Trophoblast cell (in vitro differentiated cells and primary cell): ENCODE data around the gene TPPP.
A peak's percentile ranks its signal among the peaks of the same experiment; 100 is the strongest.

ENCODE experiments used
- DNase-seq, 2 donors: peaks; one replicate each; pipeline ENCODE4 v3.0.0-alpha.2; 2016
- H2AFZ ChIP-seq: 2 replicates; pipeline ENCODE4 v1.6.1; 2013; ENCODE audit warnings: low read length, moderate library complexity, mild to moderate bottlenecking; ENCODE audit not compliant: insufficient read depth, poor library complexity
- H2AK5ac ChIP-seq: 2 replicates; pipeline ENCODE4 v1.6.1; 2013; ENCODE audit warnings: mild to moderate bottlenecking, low read length
- H2BK120ac ChIP-seq: 2 replicates; pipeline ENCODE4 v1.6.1; 2013; ENCODE audit warnings: low read length, mild to moderate bottlenecking, moderate library complexity; ENCODE audit not compliant: insufficient read depth, poor library complexity
- H2BK12ac ChIP-seq: 2 replicates; pipeline ENCODE4 v1.6.1; 2013; ENCODE audit warnings: mild to moderate bottlenecking, low read length, moderate library complexity
- H2BK5ac ChIP-seq: 2 replicates; pipeline ENCODE4 v1.6.1; 2013; ENCODE audit warnings: low read length, low read depth, moderate library complexity, mild to moderate bottlenecking; ENCODE audit not compliant: poor library complexity
- H3K14ac ChIP-seq: 2 replicates; pipeline ENCODE4 v1.6.1; 2013; ENCODE audit warnings: mild to moderate bottlenecking, low read length
- H3K18ac ChIP-seq: 2 replicates; pipeline ENCODE4 v1.6.1; 2013; ENCODE audit warnings: mild to moderate bottlenecking, low read length
- H3K23ac ChIP-seq: 2 replicates; pipeline ENCODE4 v1.6.1; 2013; ENCODE audit warnings: low read length
- H3K27ac ChIP-seq: 2 replicates; pipeline ENCODE4 v1.5.1; 2013; ENCODE audit warnings: low read depth, mild to moderate bottlenecking, inconsistent platforms, low read length, moderate library complexity
- H3K27me3 ChIP-seq: 2 replicates; pipeline ENCODE4 v1.6.1; 2013; ENCODE audit warnings: inconsistent platforms, mild to moderate bottlenecking, low read length, moderate library complexity; ENCODE audit not compliant: insufficient read depth
- H3K36me3 ChIP-seq, 2 experiments: 1 replicate in 1 of 2; 2 replicates in 1 of 2; pipeline ENCODE4 v1.6.1; 2013; ENCODE audit warnings: low read length in 2 of 2, mild to moderate bottlenecking in 2 of 2, moderate library complexity in 1 of 2; ENCODE audit not compliant: insufficient read depth in 2 of 2, control insufficient read depth in 1 of 2
- H3K4ac ChIP-seq: 2 replicates; pipeline ENCODE4 v1.6.1; 2013; ENCODE audit warnings: low read depth, mild to moderate bottlenecking, low read length, moderate library complexity
- H3K4me1 ChIP-seq, 2 experiments: 1 replicate in 1 of 2; 2 replicates in 1 of 2; pipeline ENCODE4 v1.6.1; 2013; ENCODE audit warnings: low read length in 2 of 2, mild to moderate bottlenecking in 2 of 2, moderate library complexity in 1 of 2; ENCODE audit not compliant: insufficient read depth in 2 of 2, control insufficient read depth in 1 of 2
- H3K4me2 ChIP-seq: 2 replicates; pipeline ENCODE4 v1.6.1; 2013; ENCODE audit warnings: inconsistent platforms, mild to moderate bottlenecking, low read length, moderate library complexity
- H3K4me3 ChIP-seq: 2 replicates; pipeline ENCODE4 v1.5.1; 2013; ENCODE audit warnings: mild to moderate bottlenecking, low read depth, low read length, inconsistent platforms
- H3K79me1 ChIP-seq: one replicate; pipeline ENCODE4 v1.6.1; 2013; ENCODE audit warnings: low read length
- H3K79me2 ChIP-seq: 2 replicates; pipeline ENCODE4 v1.6.1; 2013; ENCODE audit warnings: low read length, mild to moderate bottlenecking; ENCODE audit not compliant: control insufficient read depth, insufficient read depth, poor library complexity
- H3K9ac ChIP-seq: 2 replicates; pipeline ENCODE4 v1.6.1; 2013; ENCODE audit warnings: mild to moderate bottlenecking, low read length
- H3K9me3 ChIP-seq: 2 replicates; pipeline ENCODE4 v1.6.1; 2013; ENCODE audit warnings: low read depth, mild to moderate bottlenecking, control low read depth, inconsistent platforms, low read length; ENCODE audit not compliant: insufficient read depth
- H4K12ac ChIP-seq: 2 replicates; pipeline ENCODE4 v1.6.1; 2013; ENCODE audit warnings: low read depth, mild to moderate bottlenecking, low read length, moderate library complexity
- H4K8ac ChIP-seq: 2 replicates; pipeline ENCODE4 v1.6.1; 2013; ENCODE audit warnings: low read depth, mild to moderate bottlenecking, low read length, moderate library complexity
- H4K91ac ChIP-seq: one replicate; pipeline ENCODE4 v1.6.1; 2013; ENCODE audit warnings: low read depth, mild to moderate bottlenecking, low read length, moderate library complexity
- WGBS: extraction: QIAGEN DNeasy Blood & Tissue Kit; methylation state at CpG from one replicate; pipeline ENCODE4 v1.1.7; 2013; ENCODE audit warnings: missing lambda C conversion rate; ENCODE audit not compliant: insufficient read length, insufficient coverage; ENCODE audit errors: extremely low coverage; 5-methylcytosine and 5-hydroxymethylcytosine counted together

The TPPP gene

DNA sequence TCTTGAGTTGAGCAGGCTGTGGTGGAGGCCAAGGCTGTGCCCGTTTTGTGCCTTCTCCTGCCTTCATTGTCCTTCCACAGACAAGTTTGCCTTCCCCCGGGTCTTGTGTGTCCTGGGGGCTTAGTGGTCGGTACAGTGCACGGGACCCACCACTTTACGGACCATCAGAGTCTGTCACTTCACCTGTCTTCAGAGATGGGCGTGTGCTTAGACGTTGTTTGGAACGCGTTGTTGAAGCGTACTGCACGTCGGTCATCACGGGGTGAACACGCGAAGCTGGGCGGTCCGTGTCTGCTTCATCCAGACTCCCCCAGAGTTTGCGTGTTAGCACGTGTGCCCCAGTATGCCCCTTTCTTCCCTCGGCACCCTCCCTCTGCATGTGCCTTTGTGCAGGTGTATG is 56.2 kb downstream of the TPPP start:
- no CpG with 5 or more reads among the region's 20 CpGs for WGBS
- H2AFZ ChIP-seq = no peak overlapping the region
- H2BK12ac ChIP-seq = no peak overlapping the region
- no peak overlapping the region for H3K9ac ChIP-seq
- no peak overlapping the region for H2BK120ac ChIP-seq
- no peaks in the 10 kb centered on the region for H3K79me1 ChIP-seq
- no peak overlapping the region for H4K8ac ChIP-seq
- no peak overlapping the region for H3K23ac ChIP-seq
- no peak overlapping the region for H3K4me2 ChIP-seq
- H2AK5ac ChIP-seq = no peak overlapping the region
- no peak overlapping the region for H4K91ac ChIP-seq
- H4K12ac ChIP-seq = no peak overlapping the region
- H2BK5ac ChIP-seq = no peak overlapping the region
- H3K79me2 ChIP-seq = no peaks in the 10 kb centered on the region
- H3K27ac ChIP-seq = no peak overlapping the region
- no peak overlapping the region for H3K14ac ChIP-seq
- H3K9me3 ChIP-seq = no peaks in the 10 kb centered on the region
- no peak overlapping the region for H3K4me3 ChIP-seq
- H3K27me3 ChIP-seq = no peaks in the 10 kb centered on the region
- no peak for DNase-seq
- no peak overlapping the region for H3K4ac ChIP-seq
- H3K4me1 ChIP-seq = no peaks in the 10 kb centered on the region
- H3K36me3 ChIP-seq = peaks cover 70 to 76% of the 10 kb centered on the region in 2 experiments
- no peak overlapping the region for H3K18ac ChIP-seq

DNA sequence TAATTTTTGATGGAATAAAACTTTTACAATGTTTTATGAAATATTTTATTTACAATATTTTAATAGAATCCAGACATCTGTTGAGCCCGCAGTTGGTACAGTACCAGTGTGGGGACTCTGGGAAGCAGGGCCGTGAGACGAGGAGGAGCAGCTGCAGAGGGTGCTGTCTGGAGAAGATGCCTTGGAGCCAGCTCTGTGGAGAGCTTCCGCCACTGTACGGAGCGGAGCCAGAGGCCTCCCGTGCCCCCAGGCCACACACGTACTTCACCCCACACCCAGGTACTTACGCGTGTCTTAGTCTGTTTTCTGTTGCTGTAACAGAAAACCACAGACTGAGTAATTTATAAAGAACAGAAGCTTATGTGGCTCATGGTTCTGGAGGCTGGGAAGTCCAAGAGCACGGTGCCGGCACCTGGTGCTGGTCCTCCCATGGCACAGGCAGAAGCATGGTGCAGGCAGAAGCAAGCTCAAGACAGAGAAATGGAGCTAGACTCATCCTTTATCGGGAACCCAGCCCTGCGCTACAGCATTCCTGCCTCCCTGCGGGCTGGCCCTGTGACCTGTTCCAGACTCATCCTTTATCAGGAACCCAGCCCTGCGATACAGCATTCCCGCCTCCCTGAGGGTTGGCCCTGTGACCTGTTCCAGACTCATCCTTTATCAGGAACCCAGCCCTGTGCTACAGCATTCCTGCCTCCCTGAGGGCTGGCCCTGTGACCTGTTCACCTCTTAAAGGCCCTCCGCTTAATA is 57.7 kb downstream of the TPPP start:
- Histone ChIP-seq H2AK5ac (no peak overlapping the region), H3K4ac (no peak overlapping the region), H4K12ac (no peak overlapping the region), H3K9ac (no peak overlapping the region), H2BK5ac (no peak overlapping the region), H3K27me3 (no peaks in the 10 kb centered on the region), H2BK12ac (no peak overlapping the region), H3K79me2 (no peaks in the 10 kb centered on the region), H3K23ac (no peak overlapping the region), H3K79me1 (no peaks in the 10 kb centered on the region), H3K27ac (no peak overlapping the region), H3K36me3 (peaks cover 59 to 65% of the 10 kb centered on the region in 2 experiments), H3K4me2 (no peak overlapping the region), H3K14ac (no peak overlapping the region), H3K4me3 (no peak overlapping the region), H3K9me3 (no peaks in the 10 kb centered on the region), H2AFZ (no peak overlapping the region), H4K91ac (no peak overlapping the region), H3K18ac (no peak overlapping the region), H4K8ac (no peak overlapping the region), H3K4me1 (no peaks in the 10 kb centered on the region), H2BK120ac (no peak overlapping the region)
- peak; percentile 98 to 99 for DNase-seq
- WGBS = no CpG with 5 or more reads among the region's 18 CpGs

DNA sequence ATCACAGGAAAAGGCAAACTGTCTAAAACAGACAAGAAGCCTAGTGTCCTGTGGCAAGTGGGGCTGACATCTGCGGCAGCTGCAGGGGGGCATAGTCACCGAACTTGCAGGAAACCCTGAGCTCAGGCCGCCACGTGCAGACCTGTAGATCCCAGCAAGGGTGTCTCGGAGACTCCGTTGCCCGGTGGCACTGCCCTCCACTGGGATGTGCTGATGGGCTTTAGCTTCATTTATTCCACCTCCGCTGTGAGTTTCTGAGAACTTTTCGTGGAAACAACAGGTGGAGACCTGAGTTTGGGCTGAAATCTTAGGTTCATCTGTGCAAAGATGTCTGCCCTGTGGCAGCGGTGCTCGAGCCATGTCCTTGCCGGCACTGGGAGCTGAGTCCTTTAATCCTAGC is 59.0 kb downstream of the TPPP start:
- Histone ChIP-seq H3K23ac (no peak overlapping the region), H2AK5ac (no peak overlapping the region), H3K36me3 (peaks cover 46 to 52% of the 10 kb centered on the region in 2 experiments), H3K79me1 (no peaks in the 10 kb centered on the region), H3K4me2 (no peak overlapping the region), H4K12ac (no peak overlapping the region), H3K79me2 (no peaks in the 10 kb centered on the region), H2BK120ac (no peak overlapping the region), H2BK5ac (no peak overlapping the region), H3K4me3 (no peak overlapping the region), H3K4ac (no peak overlapping the region), H3K27ac (no peak overlapping the region), H3K27me3 (no peaks in the 10 kb centered on the region), H3K9me3 (no peaks in the 10 kb centered on the region), H3K14ac (no peak overlapping the region), H4K8ac (no peak overlapping the region), H2BK12ac (no peak overlapping the region), H3K18ac (no peak overlapping the region), H2AFZ (no peak overlapping the region), H3K9ac (no peak overlapping the region), H4K91ac (no peak overlapping the region), H3K4me1 (no peaks in the 10 kb centered on the region)
- WGBS = no CpG with 5 or more reads among the region's 12 CpGs
- DNase-seq = no peak

DNA sequence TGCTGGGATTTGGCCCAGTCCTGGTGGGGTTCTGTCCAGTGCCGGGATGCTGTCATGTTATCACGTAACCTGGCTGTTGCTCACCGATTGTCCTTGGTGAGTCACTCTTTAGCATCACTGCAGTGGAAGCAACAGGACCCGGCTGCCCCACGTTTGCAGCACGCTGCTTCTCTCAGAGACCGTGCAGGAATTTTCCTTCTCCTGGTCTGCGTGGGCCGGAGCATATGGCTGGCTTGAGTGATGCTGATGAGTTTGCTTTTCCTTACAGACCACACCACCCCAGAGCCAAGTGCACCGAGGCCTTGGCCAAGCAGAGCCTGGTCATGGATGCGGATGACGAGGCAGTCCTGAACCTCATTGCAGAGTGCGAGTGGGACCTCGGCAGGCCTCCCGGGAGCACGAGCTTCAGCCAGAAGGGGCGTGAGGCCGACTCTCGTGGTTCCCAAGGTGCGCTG is 59.6 kb downstream of the TPPP start:
- no peaks in the 10 kb centered on the region for H3K79me2 ChIP-seq
- no peak for DNase-seq
- H2AK5ac ChIP-seq = no peak overlapping the region
- no peak overlapping the region for H3K4me2 ChIP-seq
- H3K4ac ChIP-seq = no peak overlapping the region
- H3K4me3 ChIP-seq = no peak overlapping the region
- H3K23ac ChIP-seq = no peak overlapping the region
- H3K18ac ChIP-seq = no peak overlapping the region
- H4K8ac ChIP-seq = no peak overlapping the region
- no peak overlapping the region for H3K9ac ChIP-seq
- H2BK5ac ChIP-seq = no peak overlapping the region
- H2BK120ac ChIP-seq = no peak overlapping the region
- no peaks in the 10 kb centered on the region for H3K4me1 ChIP-seq
- H3K27me3 ChIP-seq = no peaks in the 10 kb centered on the region
- H3K14ac ChIP-seq = no peak overlapping the region
- no peak overlapping the region for H3K27ac ChIP-seq
- no peak overlapping the region for H4K91ac ChIP-seq
- peaks cover 41 to 46% of the 10 kb centered on the region in 2 experiments for H3K36me3 ChIP-seq
- H4K12ac ChIP-seq = no peak overlapping the region
- no peaks in the 10 kb centered on the region for H3K9me3 ChIP-seq
- no CpG with 5 or more reads among the region's 20 CpGs for WGBS
- no peak overlapping the region for H2AFZ ChIP-seq
- no peaks in the 10 kb centered on the region for H3K79me1 ChIP-seq
- no peak overlapping the region for H2BK12ac ChIP-seq
